ENCODE data around the gene PIH1D1. TPM values are rescaled to one million over a fixed set of nuclear protein-coding genes. Genes with fewer than 3 reads are reported as not detected.
A peak's percentile ranks its signal among the peaks of the same experiment; 100 is the strongest.

PIH1D1 gene
- total and polyA plus RNA-seq, 8 donors = 58.9 to 193 (median 87.5) TPM

- Histone ChIP-seq H3K9me3 (no peaks in the 10 kb centered on the region), H3K4me3 (no peak within 1 kb of the TSS), H3K27me3 (peaks cover 44 to 100% (median 99%) of the 10 kb centered on the region in 3 donors), H3K4me1 (peaks cover 30 to 45% (median 38%) of the 10 kb centered on the region in 4 donors), H3K36me3 (no peaks in the 10 kb centered on the region), H3K27ac (no peak within 1 kb of the TSS)
- DNase-seq = no peak
- intact Hi-C loops (cut with DNase I; ENCODE audit: low total_unique reads) = no loop called here
- TF ChIP-seq EP300 (IDR thresholded peaks at IDR 0.05) = no peak
- no peak for TF ChIP-seq CTCF (IDR thresholded peaks at IDR 0.05)
- TF ChIP-seq POLR2A (IDR thresholded peaks at IDR 0.05) = no peak
- TF ChIP-seq POLR2AphosphoS5 (IDR thresholded peaks at IDR 0.05) = no peak
- 29 to 49% (median 32%) methylated on average over 7 of the region's 7 CpGs for WGBS, 5 donors
Measured at GRCh38 chr19:49425178-49425577, 26.4 kb downstream of the PIH1D1 start, which contains the start of gene GFY. Gene GFY, plus strand, starts transcription at chr19:49425388. Its CDS starts 1,043 bp downstream, at chr19:49426431.

GRCh38 chr19:49423985-49424303, 27.7 kb downstream of the PIH1D1 start:
- no peaks in the 10 kb centered on the region for H3K36me3 ChIP-seq
- H3K9me3 ChIP-seq = no peaks in the 10 kb centered on the region
- H3K27ac ChIP-seq = no peak overlapping the region
- H3K27me3 ChIP-seq = peaks cover 42 to 100% (median 96%) of the 10 kb centered on the region in 3 donors
- intact Hi-C loops (cut with DNase I; ENCODE audit: low total_unique reads) = no loop called here
- peaks cover 30 to 45% (median 38%) of the 10 kb centered on the region in 4 donors for H3K4me1 ChIP-seq
- DNase-seq = no peak
- WGBS, 5 donors = 5 to 20% (median 6%) methylated on average over 3 of the region's 3 CpGs
- no peak overlapping the region for H3K4me3 ChIP-seq
- TF ChIP-seq EP300 (IDR thresholded peaks at IDR 0.05) = no peak
- no peak for TF ChIP-seq POLR2A (IDR thresholded peaks at IDR 0.05)
- TF ChIP-seq CTCF (IDR thresholded peaks at IDR 0.05) = no peak
- no peak for TF ChIP-seq POLR2AphosphoS5 (IDR thresholded peaks at IDR 0.05)

GRCh38 chr19:49423071-49423984, 28.3 kb downstream of the PIH1D1 start, which contains the start of gene PTH2:
Gene PTH2, minus strand, starts transcription at chr19:49423441. Its CDS starts 102 bp downstream, at chr19:49423339.
- no peaks in the 10 kb centered on the region for H3K36me3 ChIP-seq
- H3K9me3 ChIP-seq = no peaks in the 10 kb centered on the region
- no peak for DNase-seq
- H3K27ac ChIP-seq = no peak within 1 kb of the TSS
- peaks cover 26 to 39% (median 34%) of the 10 kb centered on the region in 4 donors for H3K4me1 ChIP-seq
- WGBS, 5 donors = 7 to 12% (median 9%) methylated on average over 25 to 42 of the region's 42 CpGs
- intact Hi-C loops (cut with DNase I; ENCODE audit: low total_unique reads) = no loop called here
- TF ChIP-seq POLR2A (IDR thresholded peaks at IDR 0.05) (no peak), EP300 (IDR thresholded peaks at IDR 0.05) (no peak), CTCF (IDR thresholded peaks at IDR 0.05) (no peak), POLR2AphosphoS5 (IDR thresholded peaks at IDR 0.05) (no peak)
- peak within 1 kb of the TSS; percentile 9 to 44 (median 21) for H3K4me3 ChIP-seq
- H3K27me3 ChIP-seq = peaks cover 36 to 100% (median 96%) of the 10 kb centered on the region in 3 donors

GRCh38 chr19:49422407-49423070, 29.1 kb downstream of the PIH1D1 start:
- H3K4me3 ChIP-seq = peak overlapping the region; percentile 9 to 44 (median 21)

More at GRCh38 chr19:49422407-49423070, 29.1 kb downstream of the PIH1D1 start:
- TF ChIP-seq POLR2AphosphoS5 (IDR thresholded peaks at IDR 0.05) (no peak), POLR2A (IDR thresholded peaks at IDR 0.05) (no peak), CTCF (IDR thresholded peaks at IDR 0.05) (peak in 2 of 7 experiments; percentile 14 to 15), EP300 (IDR thresholded peaks at IDR 0.05) (no peak)
- 3 to 8% (median 4%) methylated on average over 17 to 58 of the region's 58 CpGs for WGBS, 5 donors
- H3K9me3 ChIP-seq = no peaks in the 10 kb centered on the region
- H3K27me3 ChIP-seq = peaks cover 34 to 100% (median 88%) of the 10 kb centered on the region in 3 donors
- H3K36me3 ChIP-seq = no peaks in the 10 kb centered on the region
- intact Hi-C loops (cut with DNase I; ENCODE audit: low total_unique reads) = no loop called here
- H3K27ac ChIP-seq = no peak overlapping the region
- peak in 1 of 2 donors; percentile 77 for DNase-seq
- peaks cover 19 to 32% (median 26%) of the 10 kb centered on the region in 4 donors for H3K4me1 ChIP-seq
